ENCODE measurements around the gene JSRP1.

The JSRP1 gene

GRCh38 chr19:2208975-2209374 lies 47.2 kb downstream of the JSRP1 start:
- H3K4me3 ChIP-seq (IDR thresholded peaks at IDR 0.05; ENCODE audit: insufficient read depth, low read depth, low read length): no peak overlapping the region
- H3K27ac ChIP-seq: no peak overlapping the region
- no peak overlapping the region for H3K4me2 ChIP-seq
- H3K79me2 ChIP-seq (ENCODE audit: insufficient read depth, low read depth): no peaks in the 10 kb centered on the region; the same call in 1 of the 2 replicates
- TF ChIP-seq CTCF (conservative IDR thresholded peaks at IDR 0.05; ENCODE audit: low read depth, low read length): no peak
- H3K9ac ChIP-seq: no peak overlapping the region
- H2AFZ ChIP-seq (ENCODE audit: low read depth): no peak overlapping the region
- H3K36me3 ChIP-seq (ENCODE audit: insufficient read depth): no peaks in the 10 kb centered on the region
- no peaks in the 10 kb centered on the region for H3K27me3 ChIP-seq (ENCODE audit: insufficient read depth, low read depth)
- no peaks in the 10 kb centered on the region for H3K4me1 ChIP-seq (ENCODE audit: low read depth, poor library complexity, severe bottlenecking)
- H4K20me1 ChIP-seq (ENCODE audit: insufficient read depth): no peaks in the 10 kb centered on the region

GRCh38 chr19:2207991-2208860 lies 48.0 kb downstream of the JSRP1 start:
- no peaks in the 10 kb centered on the region for H3K36me3 ChIP-seq (ENCODE audit: insufficient read depth)
- no peaks in the 10 kb centered on the region for H3K27me3 ChIP-seq (ENCODE audit: insufficient read depth, low read depth)
- TF ChIP-seq CTCF (conservative IDR thresholded peaks at IDR 0.05; ENCODE audit: low read depth, low read length): no peak
- no peaks in the 10 kb centered on the region; the same call in 1 of the 2 replicates for H3K79me2 ChIP-seq (ENCODE audit: insufficient read depth, low read depth)
- H3K9ac ChIP-seq: no peak overlapping the region
- H2AFZ ChIP-seq (ENCODE audit: low read depth): no peak overlapping the region
- H4K20me1 ChIP-seq (ENCODE audit: insufficient read depth): no peaks in the 10 kb centered on the region
- no peaks in the 10 kb centered on the region for H3K4me1 ChIP-seq (ENCODE audit: low read depth, poor library complexity, severe bottlenecking)
- H3K4me2 ChIP-seq: no peak overlapping the region
- no peak overlapping the region for H3K27ac ChIP-seq
- H3K4me3 ChIP-seq (IDR thresholded peaks at IDR 0.05; ENCODE audit: insufficient read depth, low read depth, low read length): no peak overlapping the region

- Histone ChIP-seq H3K36me3 (ENCODE audit: insufficient read depth) (no peaks in the 10 kb centered on the region), H3K9ac (no peak overlapping the region), H3K27me3 (ENCODE audit: insufficient read depth, low read depth) (no peaks in the 10 kb centered on the region), H3K4me3 (IDR thresholded peaks at IDR 0.05; ENCODE audit: insufficient read depth, low read depth, low read length) (no peak overlapping the region), H3K4me1 (ENCODE audit: low read depth, poor library complexity, severe bottlenecking) (no peaks in the 10 kb centered on the region), H2AFZ (ENCODE audit: low read depth) (no peak overlapping the region), H3K4me2 (no peak overlapping the region), H3K27ac (no peak overlapping the region), H3K79me2 (ENCODE audit: insufficient read depth, low read depth) (no peaks in the 10 kb centered on the region; the same call in 1 of the 2 replicates), H4K20me1 (ENCODE audit: insufficient read depth) (no peaks in the 10 kb centered on the region)
- TF ChIP-seq CTCF (conservative IDR thresholded peaks at IDR 0.05; ENCODE audit: low read depth, low read length): no peak
Observed at GRCh38 chr19:2207008-2207407, 49.2 kb downstream of the JSRP1 start.

- Histone ChIP-seq H3K27ac (no peak overlapping the region), H2AFZ (ENCODE audit: low read depth) (no peak overlapping the region), H3K36me3 (ENCODE audit: insufficient read depth) (no peaks in the 10 kb centered on the region), H3K4me3 (IDR thresholded peaks at IDR 0.05; ENCODE audit: insufficient read depth, low read depth, low read length) (no peak overlapping the region), H3K4me2 (no peak overlapping the region), H3K79me2 (ENCODE audit: insufficient read depth, low read depth) (no peaks in the 10 kb centered on the region; the same call in 1 of the 2 replicates), H3K27me3 (ENCODE audit: insufficient read depth, low read depth) (no peaks in the 10 kb centered on the region), H3K4me1 (ENCODE audit: low read depth, poor library complexity, severe bottlenecking) (no peaks in the 10 kb centered on the region), H4K20me1 (ENCODE audit: insufficient read depth) (no peaks in the 10 kb centered on the region), H3K9ac (no peak overlapping the region)
- no peak for TF ChIP-seq CTCF (conservative IDR thresholded peaks at IDR 0.05; ENCODE audit: low read depth, low read length)
Observed at GRCh38 chr19:2202366-2202765, 53.9 kb downstream of the JSRP1 start.
